ENCODE measurements around the gene ANK2.

- TF ChIP-seq, protein P1, sequence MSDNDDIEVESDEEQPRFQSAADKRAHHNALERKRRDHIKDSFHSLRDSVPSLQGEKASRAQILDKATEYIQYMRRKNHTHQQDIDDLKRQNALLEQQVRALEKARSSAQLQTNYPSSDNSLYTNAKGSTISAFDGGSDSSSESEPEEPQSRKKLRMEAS (IDR thresholded peaks at IDR 0.05) = no peak
- TF ChIP-seq, protein P2, sequence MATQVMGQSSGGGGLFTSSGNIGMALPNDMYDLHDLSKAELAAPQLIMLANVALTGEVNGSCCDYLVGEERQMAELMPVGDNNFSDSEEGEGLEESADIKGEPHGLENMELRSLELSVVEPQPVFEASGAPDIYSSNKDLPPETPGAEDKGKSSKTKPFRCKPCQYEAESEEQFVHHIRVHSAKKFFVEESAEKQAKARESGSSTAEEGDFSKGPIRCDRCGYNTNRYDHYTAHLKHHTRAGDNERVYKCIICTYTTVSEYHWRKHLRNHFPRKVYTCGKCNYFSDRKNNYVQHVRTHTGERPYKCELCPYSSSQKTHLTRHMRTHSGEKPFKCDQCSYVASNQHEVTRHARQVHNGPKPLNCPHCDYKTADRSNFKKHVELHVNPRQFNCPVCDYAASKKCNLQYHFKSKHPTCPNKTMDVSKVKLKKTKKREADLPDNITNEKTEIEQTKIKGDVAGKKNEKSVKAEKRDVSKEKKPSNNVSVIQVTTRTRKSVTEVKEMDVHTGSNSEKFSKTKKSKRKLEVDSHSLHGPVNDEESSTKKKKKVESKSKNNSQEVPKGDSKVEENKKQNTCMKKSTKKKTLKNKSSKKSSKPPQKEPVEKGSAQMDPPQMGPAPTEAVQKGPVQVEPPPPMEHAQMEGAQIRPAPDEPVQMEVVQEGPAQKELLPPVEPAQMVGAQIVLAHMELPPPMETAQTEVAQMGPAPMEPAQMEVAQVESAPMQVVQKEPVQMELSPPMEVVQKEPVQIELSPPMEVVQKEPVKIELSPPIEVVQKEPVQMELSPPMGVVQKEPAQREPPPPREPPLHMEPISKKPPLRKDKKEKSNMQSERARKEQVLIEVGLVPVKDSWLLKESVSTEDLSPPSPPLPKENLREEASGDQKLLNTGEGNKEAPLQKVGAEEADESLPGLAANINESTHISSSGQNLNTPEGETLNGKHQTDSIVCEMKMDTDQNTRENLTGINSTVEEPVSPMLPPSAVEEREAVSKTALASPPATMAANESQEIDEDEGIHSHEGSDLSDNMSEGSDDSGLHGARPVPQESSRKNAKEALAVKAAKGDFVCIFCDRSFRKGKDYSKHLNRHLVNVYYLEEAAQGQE (IDR thresholded peaks at IDR 0.05; ENCODE audit: low read depth) = no peak
- TF ChIP-seq RAD21 (IDR thresholded peaks at IDR 0.05; ENCODE audit: low read depth) = no peak
- TF ChIP-seq CEBPB (IDR thresholded peaks at IDR 0.05; ENCODE audit: low read depth) = no peak
- TF ChIP-seq, protein P3, sequence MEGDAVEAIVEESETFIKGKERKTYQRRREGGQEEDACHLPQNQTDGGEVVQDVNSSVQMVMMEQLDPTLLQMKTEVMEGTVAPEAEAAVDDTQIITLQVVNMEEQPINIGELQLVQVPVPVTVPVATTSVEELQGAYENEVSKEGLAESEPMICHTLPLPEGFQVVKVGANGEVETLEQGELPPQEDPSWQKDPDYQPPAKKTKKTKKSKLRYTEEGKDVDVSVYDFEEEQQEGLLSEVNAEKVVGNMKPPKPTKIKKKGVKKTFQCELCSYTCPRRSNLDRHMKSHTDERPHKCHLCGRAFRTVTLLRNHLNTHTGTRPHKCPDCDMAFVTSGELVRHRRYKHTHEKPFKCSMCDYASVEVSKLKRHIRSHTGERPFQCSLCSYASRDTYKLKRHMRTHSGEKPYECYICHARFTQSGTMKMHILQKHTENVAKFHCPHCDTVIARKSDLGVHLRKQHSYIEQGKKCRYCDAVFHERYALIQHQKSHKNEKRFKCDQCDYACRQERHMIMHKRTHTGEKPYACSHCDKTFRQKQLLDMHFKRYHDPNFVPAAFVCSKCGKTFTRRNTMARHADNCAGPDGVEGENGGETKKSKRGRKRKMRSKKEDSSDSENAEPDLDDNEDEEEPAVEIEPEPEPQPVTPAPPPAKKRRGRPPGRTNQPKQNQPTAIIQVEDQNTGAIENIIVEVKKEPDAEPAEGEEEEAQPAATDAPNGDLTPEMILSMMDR (IDR thresholded peaks at IDR 0.05 in 2 of 3, conservative IDR thresholded peaks at IDR 0.05 in 1 of 3; ENCODE audit: borderline replicate concordance in 1 of 3, insufficient read depth in 1 of 3, low read depth in 2 of 3, low read length in 2 of 3) = no peak
- TF ChIP-seq SP1 (IDR thresholded peaks at IDR 0.05; ENCODE audit: low read depth) = no peak
- TF ChIP-seq YY1 (IDR thresholded peaks at IDR 0.05; ENCODE audit: extremely low read depth, insufficient replicate concordance, low read depth, low read length) = no peak
- TF ChIP-seq ZFX (IDR thresholded peaks at IDR 0.05) = no peak
These were observed 1.4 kb downstream of the ANK2 start for GRCh38 chr4:113050837-113051236.
